Measurements from ENCODE around the gene CDH7.

GRCh38 chr18:65792456-65793074 lies 41.8 kb downstream of the CDH7 start:
- TF ChIP-seq, protein P1, sequence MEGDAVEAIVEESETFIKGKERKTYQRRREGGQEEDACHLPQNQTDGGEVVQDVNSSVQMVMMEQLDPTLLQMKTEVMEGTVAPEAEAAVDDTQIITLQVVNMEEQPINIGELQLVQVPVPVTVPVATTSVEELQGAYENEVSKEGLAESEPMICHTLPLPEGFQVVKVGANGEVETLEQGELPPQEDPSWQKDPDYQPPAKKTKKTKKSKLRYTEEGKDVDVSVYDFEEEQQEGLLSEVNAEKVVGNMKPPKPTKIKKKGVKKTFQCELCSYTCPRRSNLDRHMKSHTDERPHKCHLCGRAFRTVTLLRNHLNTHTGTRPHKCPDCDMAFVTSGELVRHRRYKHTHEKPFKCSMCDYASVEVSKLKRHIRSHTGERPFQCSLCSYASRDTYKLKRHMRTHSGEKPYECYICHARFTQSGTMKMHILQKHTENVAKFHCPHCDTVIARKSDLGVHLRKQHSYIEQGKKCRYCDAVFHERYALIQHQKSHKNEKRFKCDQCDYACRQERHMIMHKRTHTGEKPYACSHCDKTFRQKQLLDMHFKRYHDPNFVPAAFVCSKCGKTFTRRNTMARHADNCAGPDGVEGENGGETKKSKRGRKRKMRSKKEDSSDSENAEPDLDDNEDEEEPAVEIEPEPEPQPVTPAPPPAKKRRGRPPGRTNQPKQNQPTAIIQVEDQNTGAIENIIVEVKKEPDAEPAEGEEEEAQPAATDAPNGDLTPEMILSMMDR (IDR thresholded peaks at IDR 0.05): no peak
- TF ChIP-seq POLR2A (IDR thresholded peaks at IDR 0.05) (no peak), EP300 (IDR thresholded peaks at IDR 0.05) (no peak), POLR2AphosphoS5 (IDR thresholded peaks at IDR 0.05) (no peak)

Data from gastroesophageal sphincter (tissue), 3 donors.